Measurements from ENCODE around the gene EFL1.
A peak's percentile ranks its signal among the peaks of the same experiment; 100 is the strongest.
"Not testable (repeated sequence)": the region's sequence is repeated elsewhere in the genome, so short reads cannot be mapped to it uniquely, and the experiment has no call there.

DNA sequence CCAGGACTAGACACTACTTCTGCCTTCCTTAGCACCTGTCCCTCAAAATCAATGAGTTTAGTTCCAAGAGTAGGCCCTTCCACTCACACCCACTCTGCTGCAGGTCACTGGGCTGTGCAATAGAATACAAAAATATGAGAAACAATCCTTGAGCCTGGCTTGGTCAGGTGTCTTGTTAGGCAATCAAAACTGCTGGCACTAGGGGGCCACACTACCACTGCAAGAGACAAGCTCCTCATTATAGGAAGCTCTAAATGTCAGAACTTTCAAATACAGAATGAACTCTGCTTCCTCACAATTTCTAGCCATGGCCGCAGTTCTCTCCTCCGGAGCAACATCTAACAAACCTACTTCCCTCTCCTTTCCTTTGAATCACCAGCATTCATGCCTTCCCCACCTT is 41.0 kb downstream of the EFL1 start:
- TF ChIP-seq POLR2A (IDR thresholded peaks at IDR 0.05; ENCODE audit: low read depth, low read length); SMC3 (IDR thresholded peaks at IDR 0.05; ENCODE audit: low read depth, low read length); MXI1 (IDR thresholded peaks at IDR 0.05; ENCODE audit: borderline replicate concordance, low read depth, low read length): not testable (repeated sequence)
- TF ChIP-seq, protein P1, sequence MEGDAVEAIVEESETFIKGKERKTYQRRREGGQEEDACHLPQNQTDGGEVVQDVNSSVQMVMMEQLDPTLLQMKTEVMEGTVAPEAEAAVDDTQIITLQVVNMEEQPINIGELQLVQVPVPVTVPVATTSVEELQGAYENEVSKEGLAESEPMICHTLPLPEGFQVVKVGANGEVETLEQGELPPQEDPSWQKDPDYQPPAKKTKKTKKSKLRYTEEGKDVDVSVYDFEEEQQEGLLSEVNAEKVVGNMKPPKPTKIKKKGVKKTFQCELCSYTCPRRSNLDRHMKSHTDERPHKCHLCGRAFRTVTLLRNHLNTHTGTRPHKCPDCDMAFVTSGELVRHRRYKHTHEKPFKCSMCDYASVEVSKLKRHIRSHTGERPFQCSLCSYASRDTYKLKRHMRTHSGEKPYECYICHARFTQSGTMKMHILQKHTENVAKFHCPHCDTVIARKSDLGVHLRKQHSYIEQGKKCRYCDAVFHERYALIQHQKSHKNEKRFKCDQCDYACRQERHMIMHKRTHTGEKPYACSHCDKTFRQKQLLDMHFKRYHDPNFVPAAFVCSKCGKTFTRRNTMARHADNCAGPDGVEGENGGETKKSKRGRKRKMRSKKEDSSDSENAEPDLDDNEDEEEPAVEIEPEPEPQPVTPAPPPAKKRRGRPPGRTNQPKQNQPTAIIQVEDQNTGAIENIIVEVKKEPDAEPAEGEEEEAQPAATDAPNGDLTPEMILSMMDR (conservative IDR thresholded peaks at IDR 0.05; ENCODE audit: low read depth, low read length), result 0 out of 2 replicates have a peak, but pooled peaks have one; percentile 19
- TF ChIP-seq, protein P2, sequence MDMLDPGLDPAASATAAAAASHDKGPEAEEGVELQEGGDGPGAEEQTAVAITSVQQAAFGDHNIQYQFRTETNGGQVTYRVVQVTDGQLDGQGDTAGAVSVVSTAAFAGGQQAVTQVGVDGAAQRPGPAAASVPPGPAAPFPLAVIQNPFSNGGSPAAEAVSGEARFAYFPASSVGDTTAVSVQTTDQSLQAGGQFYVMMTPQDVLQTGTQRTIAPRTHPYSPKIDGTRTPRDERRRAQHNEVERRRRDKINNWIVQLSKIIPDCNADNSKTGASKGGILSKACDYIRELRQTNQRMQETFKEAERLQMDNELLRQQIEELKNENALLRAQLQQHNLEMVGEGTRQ (IDR thresholded peaks at IDR 0.05; ENCODE audit: low read depth, low read length), result not testable (repeated sequence)
- peak; percentile 21; the same call in 1 of the 2 replicates for TF ChIP-seq RAD21 (IDR thresholded peaks at IDR 0.05; ENCODE audit: low read length)
